Measurements from ENCODE around the gene CHAC2. TPM values are rescaled to one million over a fixed set of nuclear protein-coding genes. Genes with fewer than 3 reads are reported as not detected.

The CHAC2 gene
- total and polyA plus RNA-seq, 9 of the 15 experiments (the other 6 are each of a cell fraction or from before 2014, with no cell fraction given): 9.8 to 35.6 (median 18.2) TPM

DNA sequence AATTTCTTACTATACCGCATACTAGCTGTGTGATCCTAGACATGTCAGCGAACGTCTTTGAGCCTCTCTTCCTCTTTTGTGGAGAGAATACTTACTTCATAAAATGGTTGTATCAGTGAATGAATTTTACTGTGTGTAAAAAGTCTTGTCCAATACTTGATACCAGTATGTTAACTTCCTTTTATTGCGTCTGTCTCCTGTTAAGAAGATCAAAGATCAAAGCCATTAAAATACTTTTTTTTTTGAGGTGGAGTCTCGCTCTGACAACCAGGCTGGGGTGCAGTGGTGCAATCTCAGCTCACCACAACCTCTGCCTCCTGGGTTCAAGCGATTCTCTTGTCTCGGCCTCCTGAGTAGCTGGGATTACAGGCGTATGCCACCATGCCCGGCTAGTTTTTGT, 52.4 kb downstream of the CHAC2 start:
- no TSS peak for BruUV-seq (replicated peaks)
- WGBS (ENCODE audit: insufficient coverage, low coverage, missing lambda C conversion rate): 86% methylated on average over 9 of the region's 9 CpGs
- Histone ChIP-seq H3K4me3 (no peak overlapping the region), H3K4me2 (ENCODE audit: insufficient read depth, low read length) (no peak overlapping the region), H3K27me3 (ENCODE audit: control insufficient read depth in 2 of 2, insufficient read depth in 2 of 2, low read length in 2 of 2) (no peaks in the 10 kb centered on the region), H3K9me1 (ENCODE audit: control insufficient read depth, insufficient read depth, low read length) (no peaks in the 10 kb centered on the region), H3K9ac (ENCODE audit: insufficient read depth in 1 of 2, low read depth in 2 of 2, low read length in 2 of 2) (no peak overlapping the region), H3K36me3 (ENCODE audit: control insufficient read depth, insufficient read depth, low read length) (peaks cover 33% of the 10 kb centered on the region), H4K20me1 (replicated peaks; ENCODE audit: control insufficient read depth, insufficient read depth, low read length) (no peaks in the 10 kb centered on the region), H2AFZ (ENCODE audit: low read depth, low read length) (no peak overlapping the region), H3K9me3 (replicated peaks; ENCODE audit: control insufficient read depth, insufficient read depth, low read depth, low read length) (no peaks in the 10 kb centered on the region), H3K79me2 (ENCODE audit: control insufficient read depth, insufficient read depth, low read length) (no peaks in the 10 kb centered on the region), H3K27ac (ENCODE audit: extremely low read depth, low read depth, low read length) (no peak overlapping the region), H3K4me1 (replicated peaks in 1 of 2; ENCODE audit: control insufficient read depth in 2 of 2, insufficient read depth in 2 of 2, low read length in 2 of 2) (no peaks in the 10 kb centered on the region; a peak in 1 of 5 replicates)
- POLR2A ChIA-PET: interaction anchor here (1.0 to 1.1 kb wide), 2 partner anchors 42 to 52 kb away, joined by 3 read pairs; partner anchors contain the start of gene CHAC2
- CTCF ChIA-PET (ENCODE audit: low intra/inter-chr PET ratio): no interaction called here
- FAIRE-seq: no peak
- intact Hi-C loops (cut with micrococcal nuclease) (loop anchor here (10.0 kb wide), 2 partner anchors 225 to 395 kb away; no protein-coding TSS in a partner anchor), in situ Hi-C loops (cut with MboI) (no loop called here)
- no peak for DNase-seq (ENCODE audit: extremely low read depth in 1 of 4, low spot score in 3 of 4)
- TF ChIP-seq, protein P1, sequence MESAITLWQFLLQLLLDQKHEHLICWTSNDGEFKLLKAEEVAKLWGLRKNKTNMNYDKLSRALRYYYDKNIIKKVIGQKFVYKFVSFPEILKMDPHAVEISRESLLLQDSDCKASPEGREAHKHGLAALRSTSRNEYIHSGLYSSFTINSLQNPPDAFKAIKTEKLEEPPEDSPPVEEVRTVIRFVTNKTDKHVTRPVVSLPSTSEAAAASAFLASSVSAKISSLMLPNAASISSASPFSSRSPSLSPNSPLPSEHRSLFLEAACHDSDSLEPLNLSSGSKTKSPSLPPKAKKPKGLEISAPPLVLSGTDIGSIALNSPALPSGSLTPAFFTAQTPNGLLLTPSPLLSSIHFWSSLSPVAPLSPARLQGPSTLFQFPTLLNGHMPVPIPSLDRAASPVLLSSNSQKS (CRISPR knock-in tag; IDR thresholded peaks at IDR 0.05): no peak
- TF ChIP-seq SMARCA4 (IDR thresholded peaks at IDR 0.05) (no peak), POLR2A (conservative IDR thresholded peaks at IDR 0.05) (0 out of 2 replicates have a peak, but pooled peaks have one; percentile 10), ZNF184 (CRISPR knock-in tag; IDR thresholded peaks at IDR 0.05) (no peak), HMGN3 (IDR thresholded peaks at IDR 0.05; ENCODE audit: borderline replicate concordance, extremely low read depth, insufficient read length, low read depth, low read length) (no peak), ARNT (IDR thresholded peaks at IDR 0.05) (no peak)
- ATAC-seq: no peak

All from K562 (cell line).